ENCODE results near the gene MARK1. TPM values are rescaled to one million over a fixed set of nuclear protein-coding genes. Genes with fewer than 3 reads are reported as not detected.

MARK1 gene
- total and polyA plus RNA-seq, 9 of the 15 experiments (the other 6 are each of a cell fraction or from before 2014, with no cell fraction given), result not detected

DNA sequence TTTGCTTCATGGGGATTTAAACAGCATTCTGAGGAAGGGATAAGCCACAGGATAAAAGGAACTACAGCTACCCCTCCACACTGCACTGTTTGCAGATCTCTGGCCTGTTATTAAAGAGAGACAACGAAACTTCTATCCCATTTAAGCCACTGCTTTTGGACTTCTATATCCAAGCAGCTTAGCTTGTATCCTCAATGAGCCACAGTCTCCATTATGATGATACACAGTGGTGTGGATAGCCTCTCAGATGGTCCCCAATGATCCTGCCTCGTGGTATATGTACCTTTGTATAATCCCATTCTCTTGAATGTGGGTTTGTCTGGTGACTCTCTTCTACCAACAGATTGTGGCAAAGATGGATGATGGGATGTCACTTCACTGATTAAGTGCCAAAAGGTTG is 36.0 kb upstream of the MARK1 start:
- H4K20me1 ChIP-seq (replicated peaks; ENCODE audit: control insufficient read depth, insufficient read depth, low read length), result no peaks in the 10 kb centered on the region
- DNase-seq (ENCODE audit: extremely low read depth in 1 of 4, low spot score in 3 of 4) (no peak), FAIRE-seq (peak; percentile 26), ATAC-seq (no peak)
- H3K4me1 ChIP-seq (replicated peaks in 1 of 2; ENCODE audit: control insufficient read depth in 2 of 2, insufficient read depth in 2 of 2, low read length in 2 of 2), result no peaks in the 10 kb centered on the region
- 5% methylated on average over 2 of the region's 2 CpGs for WGBS (ENCODE audit: insufficient coverage, low coverage, missing lambda C conversion rate)
- H3K9me3 ChIP-seq (replicated peaks; ENCODE audit: control insufficient read depth, insufficient read depth, low read depth, low read length), result no peaks in the 10 kb centered on the region; the same call in 1 of the 2 replicates
- no peak overlapping the region for H3K27ac ChIP-seq (ENCODE audit: extremely low read depth, low read depth, low read length)
- no peak overlapping the region for H3K4me2 ChIP-seq (ENCODE audit: insufficient read depth, low read length)
- no peak overlapping the region for H3K4me3 ChIP-seq
- no peaks in the 10 kb centered on the region for H3K36me3 ChIP-seq (ENCODE audit: control insufficient read depth, insufficient read depth, low read length)
- H3K9ac ChIP-seq (ENCODE audit: insufficient read depth in 1 of 2, low read depth in 2 of 2, low read length in 2 of 2), result no peak overlapping the region
- intact Hi-C loops (cut with micrococcal nuclease) (no loop called here), in situ Hi-C loops (cut with MboI) (no loop called here)
- BruUV-seq (replicated peaks), result no TSS peak
- no peaks in the 10 kb centered on the region for H3K79me2 ChIP-seq (ENCODE audit: control insufficient read depth, insufficient read depth, low read length)
- no peaks in the 10 kb centered on the region for H3K9me1 ChIP-seq (ENCODE audit: control insufficient read depth, insufficient read depth, low read length)
- no peak overlapping the region for H2AFZ ChIP-seq (ENCODE audit: low read depth, low read length)
- ChIA-PET POLR2A (interaction anchor here (1.0 kb wide), 1 partner anchor 73 kb away, joined by 3 read pairs; no protein-coding TSS in a partner anchor), CTCF (ENCODE audit: low intra/inter-chr PET ratio) (no interaction called here)
- H3K27me3 ChIP-seq (ENCODE audit: control insufficient read depth in 2 of 2, insufficient read depth in 2 of 2, low read length in 2 of 2), result no peaks in the 10 kb centered on the region
- TF ChIP-seq TSC22D4 (tag; IDR thresholded peaks at IDR 0.05) (no peak), CTCF (IDR thresholded peaks at IDR 0.05 in 2 of 3, conservative IDR thresholded peaks at IDR 0.05 in 1 of 3; ENCODE audit: insufficient read depth in 2 of 3, low read depth in 1 of 3, low read length in 3 of 3) (no peak), GTF2A2 (tag; IDR thresholded peaks at IDR 0.05) (no peak), USF2 (CRISPR knock-in tag; IDR thresholded peaks at IDR 0.05) (no peak), TGIF2 (CRISPR knock-in tag; IDR thresholded peaks at IDR 0.05) (no peak), TEAD1 (CRISPR knock-in tag; IDR thresholded peaks at IDR 0.05) (no peak), ASH1L (IDR thresholded peaks at IDR 0.05; ENCODE audit: borderline replicate concordance, low read depth, partially characterized antibody) (no peak), ESRRA (IDR thresholded peaks at IDR 0.05; ENCODE audit: borderline replicate concordance, low read depth) (no peak), GTF3C2 (IDR thresholded peaks at IDR 0.05; ENCODE audit: borderline replicate concordance, extremely low read depth, insufficient read length) (no peak), FUS (optimal IDR thresholded peaks at IDR 0.05; ENCODE audit: low read depth, low read length) (no peak), HLTF (IDR thresholded peaks at IDR 0.05) (no peak), CREB3 (tag; conservative IDR thresholded peaks at IDR 0.05; ENCODE audit: low read depth) (no peak), ZNF668 (CRISPR knock-in tag; IDR thresholded peaks at IDR 0.05) (no peak), NFXL1 (CRISPR knock-in tag; IDR thresholded peaks at IDR 0.05) (no peak), ZC3H4 (CRISPR knock-in tag; IDR thresholded peaks at IDR 0.05; ENCODE audit: borderline replicate concordance) (no peak)
- TF ChIP-seq, protein P1, sequence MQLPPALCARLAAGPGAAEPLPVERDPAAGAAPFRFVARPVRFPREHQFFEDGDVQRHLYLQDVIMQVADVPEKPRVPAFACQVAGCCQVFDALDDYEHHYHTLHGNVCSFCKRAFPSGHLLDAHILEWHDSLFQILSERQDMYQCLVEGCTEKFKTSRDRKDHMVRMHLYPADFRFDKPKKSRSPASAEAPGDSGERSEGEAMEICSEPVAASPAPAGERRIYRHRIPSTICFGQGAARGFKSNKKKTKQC (CRISPR knock-in tag; IDR thresholded peaks at IDR 0.05), result no peak

Data from K562 (cell line).